Measurements from ENCODE around the gene COBLL1.

DNA sequence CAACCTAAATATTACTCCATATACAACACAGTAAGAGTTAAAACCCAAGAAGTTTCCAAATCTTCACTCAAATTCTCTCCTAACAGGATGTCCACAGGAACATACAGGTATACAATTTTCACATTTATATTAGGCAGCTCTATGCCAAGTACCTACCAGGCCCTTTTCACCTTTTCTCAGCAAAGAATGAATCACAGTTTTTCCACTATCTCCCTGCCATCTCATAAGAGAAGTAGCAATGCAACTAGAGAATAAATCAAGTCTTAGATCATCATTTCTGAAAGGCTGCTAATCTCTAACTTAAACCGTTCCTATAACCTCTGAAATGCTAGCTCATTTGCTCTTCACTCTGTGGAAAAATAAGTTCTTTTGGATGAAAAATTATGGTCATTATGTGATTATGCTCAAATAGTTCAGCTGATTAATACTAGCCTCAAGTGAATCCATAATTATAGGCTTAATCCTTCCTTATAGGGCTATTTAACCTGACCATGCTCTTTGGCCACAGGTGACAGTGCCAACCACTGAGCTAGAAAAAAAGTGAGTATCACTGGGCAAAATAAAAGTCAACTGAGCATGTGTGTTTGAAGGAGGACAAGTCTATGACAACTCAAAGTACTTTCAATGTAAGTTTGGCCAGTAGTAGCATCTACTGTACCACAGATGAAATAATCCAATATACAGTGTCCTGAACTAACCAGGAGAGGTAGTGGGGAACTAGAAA, 79.7 kb downstream of the COBLL1 start:
- TF ChIP-seq, protein P1, sequence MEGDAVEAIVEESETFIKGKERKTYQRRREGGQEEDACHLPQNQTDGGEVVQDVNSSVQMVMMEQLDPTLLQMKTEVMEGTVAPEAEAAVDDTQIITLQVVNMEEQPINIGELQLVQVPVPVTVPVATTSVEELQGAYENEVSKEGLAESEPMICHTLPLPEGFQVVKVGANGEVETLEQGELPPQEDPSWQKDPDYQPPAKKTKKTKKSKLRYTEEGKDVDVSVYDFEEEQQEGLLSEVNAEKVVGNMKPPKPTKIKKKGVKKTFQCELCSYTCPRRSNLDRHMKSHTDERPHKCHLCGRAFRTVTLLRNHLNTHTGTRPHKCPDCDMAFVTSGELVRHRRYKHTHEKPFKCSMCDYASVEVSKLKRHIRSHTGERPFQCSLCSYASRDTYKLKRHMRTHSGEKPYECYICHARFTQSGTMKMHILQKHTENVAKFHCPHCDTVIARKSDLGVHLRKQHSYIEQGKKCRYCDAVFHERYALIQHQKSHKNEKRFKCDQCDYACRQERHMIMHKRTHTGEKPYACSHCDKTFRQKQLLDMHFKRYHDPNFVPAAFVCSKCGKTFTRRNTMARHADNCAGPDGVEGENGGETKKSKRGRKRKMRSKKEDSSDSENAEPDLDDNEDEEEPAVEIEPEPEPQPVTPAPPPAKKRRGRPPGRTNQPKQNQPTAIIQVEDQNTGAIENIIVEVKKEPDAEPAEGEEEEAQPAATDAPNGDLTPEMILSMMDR (optimal IDR thresholded peaks at IDR 0.05 in 1 of 3, IDR thresholded peaks at IDR 0.05 in 1 of 3, conservative IDR thresholded peaks at IDR 0.05 in 1 of 3; ENCODE audit: extremely low read depth in 1 of 3, insufficient read depth in 2 of 3, low read length in 3 of 3) = no peak
- no peak for TF ChIP-seq EZH2 (IDR thresholded peaks at IDR 0.05; ENCODE audit: low read length)
